ENCODE data around the gene LCE7A.

DNA sequence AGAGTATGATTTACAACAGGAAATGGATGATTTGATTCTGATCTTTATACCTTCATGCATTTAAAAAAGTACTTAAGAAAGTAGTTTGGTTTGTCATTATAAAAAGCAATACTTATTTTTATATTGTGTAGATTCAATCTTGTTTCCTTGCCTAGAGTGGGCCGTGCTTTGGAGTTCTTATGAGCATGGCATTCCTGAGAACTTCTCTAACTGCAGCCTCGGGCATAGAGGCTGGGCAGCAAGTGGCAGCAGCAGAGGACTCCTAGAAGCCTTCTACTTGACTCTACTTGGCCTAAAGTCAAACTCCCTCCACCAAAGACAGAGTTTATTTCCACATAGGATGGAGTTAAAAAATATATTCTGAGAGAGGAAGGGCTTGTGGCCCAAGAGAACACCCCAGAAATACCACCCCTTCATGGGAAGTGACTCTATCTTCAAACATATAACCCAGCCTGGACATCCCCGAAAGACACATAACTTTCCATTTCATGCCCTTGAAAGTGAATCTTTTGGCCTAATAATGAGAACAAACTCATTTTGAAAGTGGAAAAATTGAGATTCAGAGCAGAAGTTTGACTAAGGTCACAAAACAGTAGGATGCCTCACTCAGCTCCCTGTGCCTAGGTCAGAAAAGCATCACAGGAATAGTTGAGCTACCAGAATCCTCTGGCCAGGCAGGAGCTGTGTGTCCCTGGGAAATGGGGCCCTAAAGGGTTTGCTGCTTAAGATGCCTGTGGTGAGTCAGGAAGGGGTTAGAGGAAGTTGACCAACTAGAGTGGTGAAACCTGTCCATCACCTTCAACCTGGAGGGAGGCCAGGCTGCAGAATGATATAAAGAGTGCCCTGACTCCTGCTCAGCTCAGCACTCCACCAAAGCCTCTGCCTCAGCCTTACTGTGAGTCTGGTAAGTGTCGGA lies 48.1 kb downstream of the LCE7A start, which contains the start of gene IVL:
- TF ChIP-seq NR2C2 (CRISPR knock-in tag; IDR thresholded peaks at IDR 0.05) (no peak), CTCF (IDR thresholded peaks at IDR 0.05) (no peak), MAX (CRISPR knock-in tag; IDR thresholded peaks at IDR 0.05) (no peak), NR3C1 (CRISPR knock-in tag; conservative IDR thresholded peaks at IDR 0.05; ENCODE audit: low read depth) (no peak), ATF1 (CRISPR knock-in tag; IDR thresholded peaks at IDR 0.05) (no peak), GABPB1 (CRISPR knock-in tag; IDR thresholded peaks at IDR 0.05) (no peak), ZNF232 (CRISPR knock-in tag; IDR thresholded peaks at IDR 0.05) (no peak), ZNF425 (CRISPR knock-in tag; conservative IDR thresholded peaks at IDR 0.05) (no peak), JUN (CRISPR knock-in tag; IDR thresholded peaks at IDR 0.05) (no peak)
- TF ChIP-seq, protein P1, sequence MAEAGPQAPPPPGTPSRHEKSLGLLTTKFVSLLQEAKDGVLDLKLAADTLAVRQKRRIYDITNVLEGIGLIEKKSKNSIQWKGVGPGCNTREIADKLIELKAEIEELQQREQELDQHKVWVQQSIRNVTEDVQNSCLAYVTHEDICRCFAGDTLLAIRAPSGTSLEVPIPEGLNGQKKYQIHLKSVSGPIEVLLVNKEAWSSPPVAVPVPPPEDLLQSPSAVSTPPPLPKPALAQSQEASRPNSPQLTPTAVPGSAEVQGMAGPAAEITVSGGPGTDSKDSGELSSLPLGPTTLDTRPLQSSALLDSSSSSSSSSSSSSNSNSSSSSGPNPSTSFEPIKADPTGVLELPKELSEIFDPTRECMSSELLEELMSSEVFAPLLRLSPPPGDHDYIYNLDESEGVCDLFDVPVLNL (CRISPR knock-in tag; IDR thresholded peaks at IDR 0.05; ENCODE audit: borderline replicate concordance, low read depth) = no peak
- TF ChIP-seq, protein P2, sequence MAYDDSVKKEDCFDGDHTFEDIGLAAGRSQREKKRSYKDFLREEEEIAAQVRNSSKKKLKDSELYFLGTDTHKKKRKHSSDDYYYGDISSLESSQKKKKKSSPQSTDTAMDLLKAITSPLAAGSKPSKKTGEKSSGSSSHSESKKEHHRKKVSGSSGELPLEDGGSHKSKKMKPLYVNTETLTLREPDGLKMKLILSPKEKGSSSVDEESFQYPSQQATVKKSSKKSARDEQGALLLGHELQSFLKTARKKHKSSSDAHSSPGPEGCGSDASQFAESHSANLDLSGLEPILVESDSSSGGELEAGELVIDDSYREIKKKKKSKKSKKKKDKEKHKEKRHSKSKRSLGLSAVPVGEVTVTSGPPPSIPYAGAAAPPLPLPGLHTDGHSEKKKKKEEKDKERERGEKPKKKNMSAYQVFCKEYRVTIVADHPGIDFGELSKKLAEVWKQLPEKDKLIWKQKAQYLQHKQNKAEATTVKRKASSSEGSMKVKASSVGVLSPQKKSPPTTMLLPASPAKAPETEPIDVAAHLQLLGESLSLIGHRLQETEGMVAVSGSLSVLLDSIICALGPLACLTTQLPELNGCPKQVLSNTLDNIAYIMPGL (CRISPR knock-in tag; IDR thresholded peaks at IDR 0.05) = no peak

All from WTC11 (cell line).